HepG2 (cell line): Measurements from ENCODE around the gene GPR137. TPM values are rescaled to one million over a fixed set of nuclear protein-coding genes. Genes with fewer than 3 reads are reported as not detected.

Experiments
- ATRX ChIP-seq: sonication (generic); formaldehyde crosslinking; IDR thresholded peaks from 2 replicates; pipeline ENCODE4 v1.4.0; 2020; ENCODE audit warnings: missing genetic modification reagents, borderline replicate concordance
- BRF2 ChIP-seq: sonication (generic); formaldehyde crosslinking; IDR thresholded peaks from 2 replicates; pipeline ENCODE4 v1.8.1; 2022; ENCODE audit warnings: mild to moderate bottlenecking, missing genetic modification reagents
- CEBPB ChIP-seq: IDR thresholded peaks from 2 replicates; pipeline ENCODE4 v1.6.1; 2011; ENCODE audit warnings: low read depth, low read length, improper control_type of control experiment, borderline replicate concordance
- DBP ChIP-seq: sonication (generic); formaldehyde crosslinking; IDR thresholded peaks from 2 replicates; pipeline ENCODE4 v1.4.0; 2020; ENCODE audit warnings: missing genetic modification reagents; ENCODE audit errors: not compliant biosample characterization
- FIP1L1 ChIP-seq: fragments of 200-400 bp; formaldehyde crosslinking; IDR thresholded peaks from 2 replicates; pipeline ENCODE4 v1.6.1; 2018; ENCODE audit warnings: low read depth, mild to moderate bottlenecking, low read length, moderate library complexity, borderline replicate concordance; ENCODE audit not compliant: insufficient read depth
- GATAD2A ChIP-seq: IDR thresholded peaks from 2 replicates; pipeline ENCODE4 v1.6.1; 2016
- JUNB ChIP-seq: sonication (generic); formaldehyde crosslinking; IDR thresholded peaks from 2 replicates; pipeline ENCODE4 v1.8.0; 2022; ENCODE audit warnings: missing genetic modification reagents, mild to moderate bottlenecking, borderline replicate concordance
- MAZ ChIP-seq, 2 experiments: sonication (generic) in 1 of 2; formaldehyde crosslinking in 1 of 2; IDR thresholded peaks; 2 replicates each; pipeline versions ENCODE4 v1.5.0 to v1.6.1; 2012 to 2020; ENCODE audit warnings: low read depth in 2 of 2, mild to moderate bottlenecking in 2 of 2, borderline replicate concordance in 1 of 2, improper control_type of control experiment in 1 of 2, low read length in 1 of 2, missing genetic modification reagents in 1 of 2, moderate library complexity in 1 of 2
- RFX5 ChIP-seq: IDR thresholded peaks from 2 replicates; pipeline ENCODE4 v1.6.1; 2011; ENCODE audit warnings: low read depth, low read length, improper control_type of control experiment
- SAFB2 ChIP-seq: sonication (generic); formaldehyde crosslinking; IDR thresholded peaks from 2 replicates; pipeline ENCODE4 v1.5.1; 2020; ENCODE audit warnings: missing genetic modification reagents, low read depth, mild to moderate bottlenecking, borderline replicate concordance
- TBX3 ChIP-seq: fragments of 450-650 bp; IDR thresholded peaks from 2 replicates; pipeline ENCODE4 v1.6.1; 2017; ENCODE audit warnings: antibody characterized with exemption, mild to moderate bottlenecking, inconsistent platforms, borderline replicate concordance
- TEAD3 ChIP-seq: optimal IDR thresholded peaks from 2 replicates; pipeline ENCODE3; 2016; ENCODE audit warnings: borderline replicate concordance
- TOPORS ChIP-seq: sonication (generic); formaldehyde crosslinking; IDR thresholded peaks from 2 replicates; pipeline ENCODE4 v1.8.0; 2023; ENCODE audit warnings: mild to moderate bottlenecking, missing genetic modification reagents
- TSC22D2 ChIP-seq: sonication (generic); formaldehyde crosslinking; IDR thresholded peaks from 2 replicates; pipeline ENCODE4 v1.5.1; 2020; ENCODE audit warnings: missing genetic modification reagents, mild to moderate bottlenecking, borderline replicate concordance
- ZGPAT ChIP-seq: IDR thresholded peaks from 2 replicates; pipeline ENCODE4 v1.6.1; 2016; ENCODE audit warnings: mild to moderate bottlenecking
- ZNF256 ChIP-seq: sonication (generic); formaldehyde crosslinking; conservative IDR thresholded peaks from 2 replicates; pipeline ENCODE4 v1.4.0; 2020; ENCODE audit warnings: missing genetic modification reagents
- ZNF280B ChIP-seq: sonication (generic); formaldehyde crosslinking; IDR thresholded peaks from 2 replicates; pipeline ENCODE4 v1.5.0; 2020; ENCODE audit warnings: missing genetic modification reagents, mild to moderate bottlenecking, borderline replicate concordance
- ZNF292 ChIP-seq: sonication (generic); formaldehyde crosslinking; IDR thresholded peaks from 2 replicates; pipeline ENCODE4 v1.8.1; 2022; ENCODE audit warnings: mild to moderate bottlenecking, low read depth, missing genetic modification reagents, borderline replicate concordance
- ZNF362 ChIP-seq: sonication (generic); formaldehyde crosslinking; IDR thresholded peaks from 2 replicates; pipeline ENCODE4 v1.4.0; 2020; ENCODE audit warnings: missing genetic modification reagents, mild to moderate bottlenecking, borderline replicate concordance
- ZNF598 ChIP-seq: sonication (generic); formaldehyde crosslinking; IDR thresholded peaks from 2 replicates; pipeline ENCODE4 v1.5.1; 2020; ENCODE audit warnings: mild to moderate bottlenecking, missing genetic modification reagents, borderline replicate concordance
- ZNF709 ChIP-seq: sonication (generic); formaldehyde crosslinking; IDR thresholded peaks from 2 replicates; pipeline ENCODE4 v1.5.0; 2020; ENCODE audit warnings: mild to moderate bottlenecking, missing genetic modification reagents
- ZNF720 ChIP-seq: sonication (generic); formaldehyde crosslinking; IDR thresholded peaks from 2 replicates; pipeline ENCODE4 v1.4.0; 2020; ENCODE audit warnings: missing genetic modification reagents
- ZNF75D ChIP-seq: sonication (generic); formaldehyde crosslinking; IDR thresholded peaks from 2 replicates; pipeline ENCODE4 v1.8.1; 2023; ENCODE audit warnings: missing genetic modification reagents, mild to moderate bottlenecking, borderline replicate concordance
- polyA plus RNA-seq, 8 experiments: library from polyadenylated mRNA; depleted of rRNA in 3 of 8; stranded (reverse) in 7 of 8; unstranded in 1 of 8; fragments of >200 nt; fragmentation: Illumina TruSeq in 4 of 8; extraction: Trizol in 4 of 8; gene quantifications; 2 replicates each; pipeline versions ENCODE4 v1.2.1 to v1.2.3, GENCODE V29; 2011 to 2016; ENCODE audit warnings: low read depth in 4 of 8, missing spikeins in 1 of 8, mixed read lengths in 1 of 8; ENCODE audit not compliant: insufficient read depth in 1 of 8
- total RNA-seq, 5 experiments: library from RNA; depleted of rRNA; stranded (reverse); fragments of >200 nt; fragmentation: Illumina TruSeq; extraction: Trizol; gene quantifications; 2 replicates each; pipeline ENCODE4 v1.2.3, GENCODE V29; 2016; ENCODE audit warnings: low read depth in 1 of 5

The GPR137 gene
- total and polyA plus RNA-seq, 2 of the 13 experiments (the other 11 are each of a cell fraction or from before 2014, with no cell fraction given) = 8.5 to 13.2 TPM

- TF ChIP-seq ZNF362 (no peak; the same call in 1 of the 2 replicates), TEAD3 (CRISPR knock-in tag) (peak; percentile 63), ZNF292 (no peak), MAZ (IDR thresholded peaks at IDR 0.05; ENCODE audit: borderline replicate concordance, low read depth, low read length) (peak; percentile 96), MAZ (CRISPR knock-in tag; IDR thresholded peaks at IDR 0.05; ENCODE audit: low read depth) (peak; percentile 89), ZNF256 (no peak), TOPORS (CRISPR knock-in tag) (0 out of 2 replicates have a peak, but pooled peaks have one; percentile 41), ZNF598 (CRISPR knock-in tag) (no peak), ZNF709 (CRISPR knock-in tag) (no peak), ZNF280B (CRISPR knock-in tag) (no peak; the same call in 1 of the 2 replicates), SAFB2 (CRISPR knock-in tag) (no peak; the same call in 1 of the 2 replicates), JUNB (CRISPR knock-in tag) (no peak), CEBPB (peak; percentile 94), TBX3 (no peak), DBP (CRISPR knock-in tag) (no peak), ATRX (CRISPR knock-in tag) (no peak), RFX5 (no peak), ZNF75D (CRISPR knock-in tag) (no peak), TSC22D2 (CRISPR knock-in tag) (peak; percentile 11; the same call in 1 of the 2 replicates), ZNF720 (CRISPR knock-in tag) (no peak), FIP1L1 (no peak; the same call in 1 of the 2 replicates), GATAD2A (peak; percentile 75), ZGPAT (peak; percentile 57), BRF2 (CRISPR knock-in tag) (no peak)
These were observed 16.0 kb upstream of the GPR137 start (continued) for GRCh38 chr11:64269540-64270220.
